Measurements from ENCODE around the gene NFATC3.

- TF ChIP-seq POLR2A (IDR thresholded peaks at IDR 0.05; ENCODE audit: low read depth, low read length) (no peak), TAF1 (IDR thresholded peaks at IDR 0.05; ENCODE audit: low read depth, low read length) (no peak)
Observed at GRCh38 chr16:68097088-68097487, 11.9 kb downstream of the NFATC3 start.

Data from GM12891 (cell line).